ENCODE data around the gene RASSF8.
A peak's percentile ranks its signal among the peaks of the same experiment; 100 is the strongest.

Gene RASSF8

GRCh38 chr12:26032719-26033241, 74.3 kb downstream of the RASSF8 start:
- no peak for TF ChIP-seq CSDC2 (CRISPR knock-in tag; IDR thresholded peaks at IDR 0.05)
- no peak; the same call in 1 of the 2 replicates for TF ChIP-seq ZNF8 (CRISPR knock-in tag; IDR thresholded peaks at IDR 0.05)
- no peak for TF ChIP-seq CSRNP3 (CRISPR knock-in tag; IDR thresholded peaks at IDR 0.05)
- TF ChIP-seq PATZ1 (CRISPR knock-in tag; IDR thresholded peaks at IDR 0.05; ENCODE audit: borderline replicate concordance) = no peak
- no peak for TF ChIP-seq ZFP3 (CRISPR knock-in tag; IDR thresholded peaks at IDR 0.05)
- no peak for TF ChIP-seq GLIS3 (CRISPR knock-in tag; IDR thresholded peaks at IDR 0.05)
- TF ChIP-seq PPARA (CRISPR knock-in tag; IDR thresholded peaks at IDR 0.05; ENCODE audit: borderline replicate concordance) = no peak
- TF ChIP-seq ZNF70 (CRISPR knock-in tag; IDR thresholded peaks at IDR 0.05) = no peak
- TF ChIP-seq, protein P1, sequence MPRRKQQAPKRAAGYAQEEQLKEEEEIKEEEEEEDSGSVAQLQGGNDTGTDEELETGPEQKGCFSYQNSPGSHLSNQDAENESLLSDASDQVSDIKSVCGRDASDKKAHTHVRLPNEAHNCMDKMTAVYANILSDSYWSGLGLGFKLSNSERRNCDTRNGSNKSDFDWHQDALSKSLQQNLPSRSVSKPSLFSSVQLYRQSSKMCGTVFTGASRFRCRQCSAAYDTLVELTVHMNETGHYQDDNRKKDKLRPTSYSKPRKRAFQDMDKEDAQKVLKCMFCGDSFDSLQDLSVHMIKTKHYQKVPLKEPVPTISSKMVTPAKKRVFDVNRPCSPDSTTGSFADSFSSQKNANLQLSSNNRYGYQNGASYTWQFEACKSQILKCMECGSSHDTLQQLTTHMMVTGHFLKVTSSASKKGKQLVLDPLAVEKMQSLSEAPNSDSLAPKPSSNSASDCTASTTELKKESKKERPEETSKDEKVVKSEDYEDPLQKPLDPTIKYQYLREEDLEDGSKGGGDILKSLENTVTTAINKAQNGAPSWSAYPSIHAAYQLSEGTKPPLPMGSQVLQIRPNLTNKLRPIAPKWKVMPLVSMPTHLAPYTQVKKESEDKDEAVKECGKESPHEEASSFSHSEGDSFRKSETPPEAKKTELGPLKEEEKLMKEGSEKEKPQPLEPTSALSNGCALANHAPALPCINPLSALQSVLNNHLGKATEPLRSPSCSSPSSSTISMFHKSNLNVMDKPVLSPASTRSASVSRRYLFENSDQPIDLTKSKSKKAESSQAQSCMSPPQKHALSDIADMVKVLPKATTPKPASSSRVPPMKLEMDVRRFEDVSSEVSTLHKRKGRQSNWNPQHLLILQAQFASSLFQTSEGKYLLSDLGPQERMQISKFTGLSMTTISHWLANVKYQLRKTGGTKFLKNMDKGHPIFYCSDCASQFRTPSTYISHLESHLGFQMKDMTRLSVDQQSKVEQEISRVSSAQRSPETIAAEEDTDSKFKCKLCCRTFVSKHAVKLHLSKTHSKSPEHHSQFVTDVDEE (CRISPR knock-in tag; IDR thresholded peaks at IDR 0.05) = no peak
- TF ChIP-seq TCF4 (CRISPR knock-in tag; IDR thresholded peaks at IDR 0.05; ENCODE audit: borderline replicate concordance) = no peak
- no peak for TF ChIP-seq CREB5 (CRISPR knock-in tag; IDR thresholded peaks at IDR 0.05; ENCODE audit: low read depth)
- TF ChIP-seq ARNTL (CRISPR knock-in tag; IDR thresholded peaks at IDR 0.05; ENCODE audit: borderline replicate concordance, low read depth) = no peak
- no peak for TF ChIP-seq ZNF565 (CRISPR knock-in tag; conservative IDR thresholded peaks at IDR 0.05; ENCODE audit: low read depth)
- TF ChIP-seq, protein P2, sequence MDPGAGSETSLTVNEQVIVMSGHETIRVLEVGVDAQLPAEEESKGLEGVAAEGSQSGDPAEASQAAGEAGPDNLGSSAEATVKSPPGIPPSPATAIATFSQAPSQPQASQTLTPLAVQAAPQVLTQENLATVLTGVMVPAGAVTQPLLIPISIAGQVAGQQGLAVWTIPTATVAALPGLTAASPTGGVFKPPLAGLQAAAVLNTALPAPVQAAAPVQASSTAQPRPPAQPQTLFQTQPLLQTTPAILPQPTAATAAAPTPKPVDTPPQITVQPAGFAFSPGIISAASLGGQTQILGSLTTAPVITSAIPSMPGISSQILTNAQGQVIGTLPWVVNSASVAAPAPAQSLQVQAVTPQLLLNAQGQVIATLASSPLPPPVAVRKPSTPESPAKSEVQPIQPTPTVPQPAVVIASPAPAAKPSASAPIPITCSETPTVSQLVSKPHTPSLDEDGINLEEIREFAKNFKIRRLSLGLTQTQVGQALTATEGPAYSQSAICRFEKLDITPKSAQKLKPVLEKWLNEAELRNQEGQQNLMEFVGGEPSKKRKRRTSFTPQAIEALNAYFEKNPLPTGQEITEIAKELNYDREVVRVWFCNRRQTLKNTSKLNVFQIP (CRISPR knock-in tag; IDR thresholded peaks at IDR 0.05; ENCODE audit: borderline replicate concordance, low read depth) = no peak
- peak; percentile 30; the same call in 1 of the 3 replicates for ATAC-seq

GRCh38 chr12:26034371-26035142, 76.1 kb downstream of the RASSF8 start:
- TF ChIP-seq SNAI2 (CRISPR knock-in tag; IDR thresholded peaks at IDR 0.05) = no peak
- no peak for TF ChIP-seq ZNF565 (CRISPR knock-in tag; conservative IDR thresholded peaks at IDR 0.05; ENCODE audit: low read depth)
- no peak for TF ChIP-seq ARNTL (CRISPR knock-in tag; IDR thresholded peaks at IDR 0.05; ENCODE audit: borderline replicate concordance, low read depth)
- TF ChIP-seq TOX (CRISPR knock-in tag; IDR thresholded peaks at IDR 0.05; ENCODE audit: borderline replicate concordance) = no peak
- no peak for TF ChIP-seq PPARA (CRISPR knock-in tag; IDR thresholded peaks at IDR 0.05; ENCODE audit: borderline replicate concordance)
- no peak for TF ChIP-seq ESRRG (CRISPR knock-in tag; IDR thresholded peaks at IDR 0.05)
- TF ChIP-seq ZFP30 (CRISPR knock-in tag; IDR thresholded peaks at IDR 0.05) = no peak
- ATAC-seq = no peak

DNA sequence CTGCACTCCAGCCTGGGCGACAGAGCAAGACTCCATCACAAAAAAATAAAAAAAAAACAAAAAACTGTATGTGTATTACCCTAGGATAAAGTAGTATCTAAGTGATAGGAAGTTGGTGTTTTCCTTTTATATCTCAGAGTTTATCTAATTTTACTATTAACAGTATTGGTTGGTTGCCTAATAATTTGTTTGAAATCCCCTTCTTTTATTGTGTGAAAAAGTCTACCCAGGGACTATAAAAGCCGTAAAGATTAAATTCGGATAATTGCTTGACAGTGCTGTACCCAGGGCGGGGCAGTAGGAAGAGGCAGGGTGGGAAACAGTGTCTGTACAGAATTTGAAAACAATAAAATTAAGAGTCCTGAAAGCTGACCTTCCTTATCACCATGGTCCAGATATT, 78.4 kb downstream of the RASSF8 start:
- no peak for TF ChIP-seq ZNF70 (CRISPR knock-in tag; IDR thresholded peaks at IDR 0.05)
- TF ChIP-seq PPARA (CRISPR knock-in tag; IDR thresholded peaks at IDR 0.05; ENCODE audit: borderline replicate concordance) = no peak
- no peak for TF ChIP-seq OSR1 (CRISPR knock-in tag; IDR thresholded peaks at IDR 0.05)
- no peak for TF ChIP-seq ESRRG (CRISPR knock-in tag; IDR thresholded peaks at IDR 0.05)
- TF ChIP-seq, protein P1 (CRISPR knock-in tag; IDR thresholded peaks at IDR 0.05) = no peak
- TF ChIP-seq GLIS3 (CRISPR knock-in tag; IDR thresholded peaks at IDR 0.05) = no peak
- no peak for TF ChIP-seq TCF4 (CRISPR knock-in tag; IDR thresholded peaks at IDR 0.05; ENCODE audit: borderline replicate concordance)
- no peak for TF ChIP-seq BACH2 (CRISPR knock-in tag; IDR thresholded peaks at IDR 0.05; ENCODE audit: borderline replicate concordance)
- TF ChIP-seq ZC3H10 (CRISPR knock-in tag; IDR thresholded peaks at IDR 0.05) = no peak
- TF ChIP-seq CREB5 (CRISPR knock-in tag; IDR thresholded peaks at IDR 0.05; ENCODE audit: low read depth) = no peak
- TF ChIP-seq ARNTL (CRISPR knock-in tag; IDR thresholded peaks at IDR 0.05; ENCODE audit: borderline replicate concordance, low read depth) = no peak
- no peak for ATAC-seq

Data from SK-N-SH treated with all-trans-retinoic acid at 6 μM for 48 hours (cell line).